DND-41 (cell line): Measurements from ENCODE around the gene FITM1.

Experiments used
- CTCF ChIP-seq: IDR thresholded peaks from 2 replicates; pipeline ENCODE4 v1.5.1; 2012; ENCODE audit warnings: borderline replicate concordance, low read length, moderate library complexity, mild to moderate bottlenecking; ENCODE audit not compliant: poor library complexity, severe bottlenecking; ENCODE audit errors: extremely low read depth
- EZH2 ChIP-seq: IDR thresholded peaks from 3 replicates; pipeline ENCODE4 v1.6.1; 2012; ENCODE audit warnings: borderline replicate concordance, low read depth, mild to moderate bottlenecking, moderate library complexity, low read length, inconsistent platforms; ENCODE audit not compliant: severe bottlenecking

- TF ChIP-seq CTCF (no peak), EZH2 (no peak)
These were observed 42.4 kb upstream of the FITM1 start for GRCh38 chr14:24088095-24088494.
